HEK293 (cell line): ENCODE data around the gene LONRF2.

ENCODE experiments used
- CTCF ChIA-PET: fragments of 350-600 bp; formaldehyde crosslinking; extraction: SDS; loops from one replicate; lab custom pipeline; 2021; ENCODE audit warnings: antibody characterized with exemption; lab: Yijun Ruan, JAX
- POLR2A ChIA-PET: fragments of 300-600 bp; formaldehyde crosslinking; extraction: SDS; loops from one replicate; lab custom pipeline; 2020; ENCODE audit warnings: antibody characterized with exemption, inconsistent platforms; lab: Yijun Ruan, JAX
- H3K27ac ChIP-seq: fragments of 200-500 bp; sonication (Bioruptor generic); 2 replicates; pipeline ENCODE4 v1.5.1; 2014; ENCODE audit warnings: low read depth, low read length, control low read depth, inconsistent platforms; ENCODE audit errors: extremely low read depth
- H3K36me3 ChIP-seq, 2 experiments: fragments of 200-500 bp in 1 of 2; sonication (Bioruptor generic) in 1 of 2; 1 replicate in 1 of 2; 2 replicates in 1 of 2; pipeline ENCODE4 v1.5.1; 2014 to 2017; ENCODE audit warnings: inconsistent platforms in 2 of 2, low read length in 2 of 2; ENCODE audit not compliant: control insufficient read depth in 2 of 2, insufficient read depth in 1 of 2
- H3K4me1 ChIP-seq: fragments of 200-500 bp; sonication (Bioruptor generic); 2 replicates; pipeline ENCODE4 v1.5.1; 2014; ENCODE audit warnings: mild to moderate bottlenecking, low read length, inconsistent platforms; ENCODE audit not compliant: control insufficient read depth, insufficient read depth
- H3K4me3 ChIP-seq: 2 replicates; pipeline ENCODE4 v1.5.1; 2011; ENCODE audit warnings: low read depth, mild to moderate bottlenecking, control low read depth, low read length, moderate library complexity
- H3K9me3 ChIP-seq: fragments of 200-500 bp; sonication (Bioruptor generic); 2 replicates; pipeline ENCODE4 v1.5.1; 2014; ENCODE audit warnings: low read depth, low read length, inconsistent platforms; ENCODE audit not compliant: control insufficient read depth, insufficient read depth
- MYNN ChIP-seq: fragments of 450-650 bp; formaldehyde crosslinking; IDR thresholded peaks from 2 replicates; pipeline ENCODE4 v1.5.1; 2016; ENCODE audit warnings: missing biosample characterization, missing genetic modification characterization, borderline replicate concordance
- OVOL3 ChIP-seq: fragments of 450-650 bp; formaldehyde crosslinking; IDR thresholded peaks from 2 replicates; pipeline ENCODE4 v1.5.1; 2016; ENCODE audit warnings: missing biosample characterization, missing genetic modification characterization
- PRDM1 ChIP-seq: fragments of 450-650 bp; formaldehyde crosslinking; IDR thresholded peaks from 2 replicates; pipeline ENCODE4; 2016; ENCODE audit warnings: missing biosample characterization, missing genetic modification characterization
- SCRT2 ChIP-seq: fragments of 450-650 bp; formaldehyde crosslinking; IDR thresholded peaks from 2 replicates; pipeline ENCODE4 v1.5.1; 2016; ENCODE audit warnings: missing biosample characterization, missing genetic modification characterization
- YY1 ChIP-seq: fragments of 450-650 bp; formaldehyde crosslinking; IDR thresholded peaks from 2 replicates; pipeline ENCODE4 v1.5.1; 2018; ENCODE audit warnings: missing biosample characterization, missing genetic modification characterization
- ZBTB20 ChIP-seq: fragments of 450-650 bp; formaldehyde crosslinking; IDR thresholded peaks from 2 replicates; pipeline ENCODE4 v1.5.1; 2016; ENCODE audit warnings: missing biosample characterization, missing genetic modification characterization
- ZNF133 ChIP-seq: fragments of 450-650 bp; formaldehyde crosslinking; IDR thresholded peaks from 2 replicates; pipeline ENCODE4 v1.5.1; 2016; ENCODE audit warnings: missing biosample characterization, missing genetic modification characterization
- ZNF19 ChIP-seq: fragments of 450-650 bp; formaldehyde crosslinking; IDR thresholded peaks from 2 replicates; pipeline ENCODE4; 2016; ENCODE audit warnings: missing biosample characterization, missing genetic modification characterization, low read depth
- ZNF221 ChIP-seq: fragments of 450-650 bp; formaldehyde crosslinking; IDR thresholded peaks from 2 replicates; pipeline ENCODE4 v1.5.1; 2017; ENCODE audit warnings: missing biosample characterization, missing genetic modification characterization, borderline replicate concordance
- ZNF248 ChIP-seq: fragments of 450-650 bp; formaldehyde crosslinking; IDR thresholded peaks from 2 replicates; pipeline ENCODE4 v1.5.1; 2017; ENCODE audit warnings: missing biosample characterization, missing genetic modification characterization
- ZNF37A ChIP-seq: fragments of 450-650 bp; IDR thresholded peaks from 2 replicates; pipeline ENCODE4 v1.5.1; 2018; ENCODE audit warnings: missing biosample characterization, missing genetic modification characterization
- ZNF391 ChIP-seq: fragments of 450-650 bp; formaldehyde crosslinking; IDR thresholded peaks from 2 replicates; pipeline ENCODE4 v1.5.1; 2016; ENCODE audit warnings: low read depth, missing biosample characterization, missing genetic modification characterization, borderline replicate concordance
- ZNF433 ChIP-seq: fragments of 450-650 bp; formaldehyde crosslinking; IDR thresholded peaks from 2 replicates; pipeline ENCODE4 v1.5.1; 2016; ENCODE audit warnings: missing biosample characterization, missing genetic modification characterization, low read depth
- ZNF510 ChIP-seq: fragments of 450-650 bp; formaldehyde crosslinking; IDR thresholded peaks from 2 replicates; pipeline ENCODE4 v1.5.1; 2018; ENCODE audit warnings: mild to moderate bottlenecking, missing genetic modification characterization, missing biosample characterization; ENCODE audit not compliant: insufficient replicate concordance
- ZNF560 ChIP-seq: fragments of 450-650 bp; formaldehyde crosslinking; IDR thresholded peaks from 2 replicates; pipeline ENCODE4 v1.5.1; 2017; ENCODE audit warnings: missing biosample characterization, missing genetic modification characterization, borderline replicate concordance
- ZNF768 ChIP-seq: fragments of 450-650 bp; formaldehyde crosslinking; IDR thresholded peaks from 2 replicates; pipeline ENCODE4 v1.5.1; 2018; ENCODE audit warnings: missing biosample characterization, mild to moderate bottlenecking, missing genetic modification characterization
- ZXDB ChIP-seq: fragments of 450-650 bp; formaldehyde crosslinking; IDR thresholded peaks from 2 replicates; pipeline ENCODE4 v1.5.1; 2016; ENCODE audit warnings: missing biosample characterization, missing genetic modification characterization
- TF ChIP-seq, protein P1 (sequence below): fragments of 450-650 bp; formaldehyde crosslinking; IDR thresholded peaks from 2 replicates; pipeline ENCODE4 v1.5.1; 2016; ENCODE audit warnings: missing biosample characterization, missing genetic modification characterization
- TF ChIP-seq, protein P2 (sequence below): fragments of 450-650 bp; formaldehyde crosslinking; optimal IDR thresholded peaks from 2 replicates; pipeline ENCODE3; 2016; ENCODE audit warnings: missing biosample characterization, mild to moderate bottlenecking, missing genetic modification characterization
- TF ChIP-seq, protein P3 (sequence below): fragments of 450-650 bp; formaldehyde crosslinking; IDR thresholded peaks from 2 replicates; pipeline ENCODE4 v1.5.1; 2016; ENCODE audit warnings: missing biosample characterization, missing genetic modification characterization
- TF ChIP-seq, protein P4 (sequence below): fragments of 450-650 bp; formaldehyde crosslinking; IDR thresholded peaks from 2 replicates; pipeline ENCODE4 v1.5.1; 2016; ENCODE audit warnings: missing biosample characterization, missing genetic modification characterization
- TF ChIP-seq, protein P5 (sequence below): fragments of 450-650 bp; formaldehyde crosslinking; IDR thresholded peaks from 2 replicates; pipeline ENCODE4 v1.5.1; 2017; ENCODE audit warnings: missing biosample characterization, missing genetic modification characterization
- TF ChIP-seq, protein P6 (sequence below): sonication (generic); formaldehyde crosslinking; IDR thresholded peaks from 2 replicates; pipeline ENCODE4 v1.8.1; 2022; ENCODE audit warnings: mild to moderate bottlenecking, moderate library complexity, missing genetic modification reagents

The LONRF2 gene

DNA sequence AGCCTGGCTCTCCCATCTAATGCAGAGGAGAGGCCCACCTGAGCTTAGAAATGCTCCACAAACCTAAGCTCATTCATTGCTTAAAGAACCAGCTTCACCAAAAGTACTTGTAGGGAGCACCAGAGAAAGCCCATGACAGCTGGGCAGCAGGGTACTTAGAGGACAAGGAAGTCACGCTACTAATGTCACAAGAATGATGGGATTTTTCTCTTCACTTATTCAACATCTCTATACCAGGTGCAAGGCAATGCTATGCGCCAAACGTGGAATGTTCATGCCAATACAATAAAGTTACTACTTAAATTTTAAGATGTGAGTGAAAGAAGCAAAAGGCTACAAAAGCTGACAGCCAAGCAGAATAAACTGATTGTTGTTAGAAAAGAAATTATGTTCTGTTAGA, 36.0 kb downstream of the LONRF2 start:
- TF ChIP-seq ZNF560 (tag by site-specific recombination) (no peak), ZNF510 (tag by site-specific recombination) (no peak), ZNF391 (no peak), ZNF248 (tag by site-specific recombination) (no peak), ZNF37A (tag by site-specific recombination) (no peak), SCRT2 (tag by site-specific recombination) (no peak), ZNF133 (tag by site-specific recombination) (no peak), YY1 (tag by site-specific recombination) (no peak), OVOL3 (no peak)
- TF ChIP-seq, protein P1, sequence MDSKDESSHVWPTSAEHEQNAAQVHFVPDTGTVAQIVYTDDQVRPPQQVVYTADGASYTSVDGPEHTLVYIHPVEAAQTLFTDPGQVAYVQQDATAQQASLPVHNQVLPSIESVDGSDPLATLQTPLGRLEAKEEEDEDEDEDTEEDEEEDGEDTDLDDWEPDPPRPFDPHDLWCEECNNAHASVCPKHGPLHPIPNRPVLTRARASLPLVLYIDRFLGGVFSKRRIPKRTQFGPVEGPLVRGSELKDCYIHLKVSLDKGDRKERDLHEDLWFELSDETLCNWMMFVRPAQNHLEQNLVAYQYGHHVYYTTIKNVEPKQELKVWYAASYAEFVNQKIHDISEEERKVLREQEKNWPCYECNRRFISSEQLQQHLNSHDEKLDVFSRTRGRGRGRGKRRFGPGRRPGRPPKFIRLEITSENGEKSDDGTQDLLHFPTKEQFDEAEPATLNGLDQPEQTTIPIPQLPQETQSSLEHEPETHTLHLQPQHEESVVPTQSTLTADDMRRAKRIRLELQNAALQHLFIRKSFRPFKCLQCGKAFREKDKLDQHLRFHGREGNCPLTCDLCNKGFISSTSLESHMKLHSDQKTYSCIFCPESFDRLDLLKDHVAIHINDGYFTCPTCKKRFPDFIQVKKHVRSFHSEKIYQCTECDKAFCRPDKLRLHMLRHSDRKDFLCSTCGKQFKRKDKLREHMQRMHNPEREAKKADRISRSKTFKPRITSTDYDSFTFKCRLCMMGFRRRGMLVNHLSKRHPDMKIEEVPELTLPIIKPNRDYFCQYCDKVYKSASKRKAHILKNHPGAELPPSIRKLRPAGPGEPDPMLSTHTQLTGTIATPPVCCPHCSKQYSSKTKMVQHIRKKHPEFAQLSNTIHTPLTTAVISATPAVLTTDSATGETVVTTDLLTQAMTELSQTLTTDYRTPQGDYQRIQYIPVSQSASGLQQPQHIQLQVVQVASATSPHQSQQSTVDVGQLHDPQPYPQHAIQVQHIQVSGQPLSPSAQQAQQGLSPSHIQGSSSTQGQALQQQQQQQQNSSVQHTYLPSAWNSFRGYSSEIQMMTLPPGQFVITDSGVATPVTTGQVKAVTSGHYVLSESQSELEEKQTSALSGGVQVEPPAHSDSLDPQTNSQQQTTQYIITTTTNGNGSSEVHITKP = no peak
- TF ChIP-seq, protein P2, sequence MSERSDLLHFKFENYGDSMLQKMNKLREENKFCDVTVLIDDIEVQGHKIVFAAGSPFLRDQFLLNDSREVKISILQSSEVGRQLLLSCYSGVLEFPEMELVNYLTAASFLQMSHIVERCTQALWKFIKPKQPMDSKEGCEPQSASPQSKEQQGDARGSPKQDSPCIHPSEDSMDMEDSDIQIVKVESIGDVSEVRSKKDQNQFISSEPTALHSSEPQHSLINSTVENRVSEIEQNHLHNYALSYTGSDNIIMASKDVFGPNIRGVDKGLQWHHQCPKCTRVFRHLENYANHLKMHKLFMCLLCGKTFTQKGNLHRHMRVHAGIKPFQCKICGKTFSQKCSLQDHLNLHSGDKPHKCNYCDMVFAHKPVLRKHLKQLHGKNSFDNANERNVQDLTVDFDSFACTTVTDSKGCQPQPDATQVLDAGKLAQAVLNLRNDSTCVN (tag by site-specific recombination) = no peak
- TF ChIP-seq, protein P3, sequence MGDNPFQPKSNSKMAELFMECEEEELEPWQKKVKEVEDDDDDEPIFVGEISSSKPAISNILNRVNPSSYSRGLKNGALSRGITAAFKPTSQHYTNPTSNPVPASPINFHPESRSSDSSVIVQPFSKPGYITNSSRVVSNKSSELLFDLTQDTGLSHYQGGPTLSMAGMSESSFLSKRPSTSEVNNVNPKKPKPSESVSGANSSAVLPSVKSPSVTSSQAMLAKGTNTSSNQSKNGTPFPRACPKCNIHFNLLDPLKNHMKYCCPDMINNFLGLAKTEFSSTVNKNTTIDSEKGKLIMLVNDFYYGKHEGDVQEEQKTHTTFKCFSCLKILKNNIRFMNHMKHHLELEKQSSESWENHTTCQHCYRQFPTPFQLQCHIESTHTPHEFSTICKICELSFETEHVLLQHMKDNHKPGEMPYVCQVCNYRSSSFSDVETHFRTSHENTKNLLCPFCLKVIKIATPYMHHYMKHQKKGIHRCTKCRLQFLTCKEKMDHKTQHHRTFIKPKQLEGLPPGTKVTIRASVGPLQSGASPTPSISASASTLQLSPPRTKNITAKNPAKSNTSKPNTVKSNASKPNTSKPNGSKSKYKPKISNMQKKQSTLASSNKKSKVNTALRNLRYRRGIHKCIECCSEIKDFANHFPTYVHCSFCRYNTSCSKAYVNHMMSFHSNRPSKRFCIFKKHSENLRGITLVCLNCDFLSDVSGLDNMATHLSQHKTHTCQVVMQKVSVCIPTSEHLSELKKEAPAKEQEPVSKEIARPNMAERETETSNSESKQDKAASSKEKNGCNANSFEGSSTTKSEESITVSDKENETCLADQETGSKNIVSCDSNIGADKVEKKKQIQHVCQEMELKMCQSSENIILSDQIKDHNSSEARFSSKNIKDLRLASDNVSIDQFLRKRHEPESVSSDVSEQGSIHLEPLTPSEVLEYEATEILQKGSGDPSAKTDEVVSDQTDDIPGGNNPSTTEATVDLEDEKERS (tag by site-specific recombination) = no peak
- TF ChIP-seq, all 188 proteins: peak for 0
- Histone ChIP-seq H3K4me3 (no peak overlapping the region), H3K27ac (no peak overlapping the region), H3K9me3 (no peaks in the 10 kb centered on the region), H3K4me1 (peaks cover 2% of the 10 kb centered on the region), H3K36me3 (peaks cover 12 to 82% of the 10 kb centered on the region in 2 experiments)
- ChIA-PET POLR2A (no interaction called here), CTCF (interaction anchor here (0.6 to 1.3 kb wide), 6 partner anchors 23 to 752 kb away, joined by 3 to 5 read pairs (median 4); no protein-coding TSS in a partner anchor)

DNA sequence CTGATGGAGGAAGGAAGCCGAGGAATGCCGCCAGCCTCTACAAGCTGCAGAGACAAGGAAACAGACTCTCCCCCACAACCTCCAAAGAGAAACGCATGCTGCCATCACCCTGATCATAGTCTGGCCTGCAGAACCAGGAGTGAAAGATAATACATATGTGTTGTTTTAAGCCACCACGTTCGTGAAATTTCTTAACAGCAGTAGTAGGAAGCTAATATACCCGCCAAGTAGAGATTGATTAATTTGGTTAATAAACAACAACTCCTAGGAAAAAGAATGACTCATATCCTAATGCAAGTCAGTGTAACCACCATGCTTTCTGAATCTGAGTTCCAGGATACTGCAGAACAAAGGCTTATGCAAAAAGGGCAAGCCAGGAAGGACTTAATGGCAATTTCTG, 36.6 kb downstream of the LONRF2 start:
- H3K4me1 ChIP-seq = no peaks in the 10 kb centered on the region
- H3K4me3 ChIP-seq = no peak overlapping the region
- no peaks in the 10 kb centered on the region for H3K9me3 ChIP-seq
- ChIA-PET CTCF (interaction anchor here (0.5 to 1.1 kb wide), 6 partner anchors 9 to 646 kb away, joined by 3 to 5 read pairs (median 4); no protein-coding TSS in a partner anchor), POLR2A (no interaction called here)
- H3K27ac ChIP-seq = no peak overlapping the region
- peaks cover 12 to 81% of the 10 kb centered on the region in 2 experiments for H3K36me3 ChIP-seq
- TF ChIP-seq MYNN (no peak), PRDM1 (tag by site-specific recombination) (no peak), ZBTB20 (tag by site-specific recombination) (no peak), ZNF221 (tag by site-specific recombination) (no peak), ZXDB (tag by site-specific recombination) (no peak), ZNF768 (no peak), ZNF133 (tag by site-specific recombination) (no peak), ZNF433 (tag by site-specific recombination) (no peak), ZNF19 (tag by site-specific recombination) (no peak)
- TF ChIP-seq, protein P4, sequence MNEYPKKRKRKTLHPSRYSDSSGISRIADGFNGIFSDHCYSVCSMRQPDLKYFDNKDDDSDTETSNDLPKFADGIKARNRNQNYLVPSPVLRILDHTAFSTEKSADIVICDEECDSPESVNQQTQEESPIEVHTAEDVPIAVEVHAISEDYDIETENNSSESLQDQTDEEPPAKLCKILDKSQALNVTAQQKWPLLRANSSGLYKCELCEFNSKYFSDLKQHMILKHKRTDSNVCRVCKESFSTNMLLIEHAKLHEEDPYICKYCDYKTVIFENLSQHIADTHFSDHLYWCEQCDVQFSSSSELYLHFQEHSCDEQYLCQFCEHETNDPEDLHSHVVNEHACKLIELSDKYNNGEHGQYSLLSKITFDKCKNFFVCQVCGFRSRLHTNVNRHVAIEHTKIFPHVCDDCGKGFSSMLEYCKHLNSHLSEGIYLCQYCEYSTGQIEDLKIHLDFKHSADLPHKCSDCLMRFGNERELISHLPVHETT (tag by site-specific recombination) = no peak
- TF ChIP-seq, protein P5, sequence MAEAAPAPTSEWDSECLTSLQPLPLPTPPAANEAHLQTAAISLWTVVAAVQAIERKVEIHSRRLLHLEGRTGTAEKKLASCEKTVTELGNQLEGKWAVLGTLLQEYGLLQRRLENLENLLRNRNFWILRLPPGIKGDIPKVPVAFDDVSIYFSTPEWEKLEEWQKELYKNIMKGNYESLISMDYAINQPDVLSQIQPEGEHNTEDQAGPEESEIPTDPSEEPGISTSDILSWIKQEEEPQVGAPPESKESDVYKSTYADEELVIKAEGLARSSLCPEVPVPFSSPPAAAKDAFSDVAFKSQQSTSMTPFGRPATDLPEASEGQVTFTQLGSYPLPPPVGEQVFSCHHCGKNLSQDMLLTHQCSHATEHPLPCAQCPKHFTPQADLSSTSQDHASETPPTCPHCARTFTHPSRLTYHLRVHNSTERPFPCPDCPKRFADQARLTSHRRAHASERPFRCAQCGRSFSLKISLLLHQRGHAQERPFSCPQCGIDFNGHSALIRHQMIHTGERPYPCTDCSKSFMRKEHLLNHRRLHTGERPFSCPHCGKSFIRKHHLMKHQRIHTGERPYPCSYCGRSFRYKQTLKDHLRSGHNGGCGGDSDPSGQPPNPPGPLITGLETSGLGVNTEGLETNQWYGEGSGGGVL (tag by site-specific recombination) = no peak
- TF ChIP-seq, protein P6, sequence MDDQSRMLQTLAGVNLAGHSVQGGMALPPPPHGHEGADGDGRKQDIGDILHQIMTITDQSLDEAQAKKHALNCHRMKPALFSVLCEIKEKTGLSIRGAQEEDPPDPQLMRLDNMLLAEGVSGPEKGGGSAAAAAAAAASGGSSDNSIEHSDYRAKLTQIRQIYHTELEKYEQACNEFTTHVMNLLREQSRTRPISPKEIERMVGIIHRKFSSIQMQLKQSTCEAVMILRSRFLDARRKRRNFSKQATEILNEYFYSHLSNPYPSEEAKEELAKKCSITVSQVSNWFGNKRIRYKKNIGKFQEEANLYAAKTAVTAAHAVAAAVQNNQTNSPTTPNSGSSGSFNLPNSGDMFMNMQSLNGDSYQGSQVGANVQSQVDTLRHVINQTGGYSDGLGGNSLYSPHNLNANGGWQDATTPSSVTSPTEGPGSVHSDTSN = no peak
